ENCODE measurements around the gene NOL8.
A peak's percentile ranks its signal among the peaks of the same experiment; 100 is the strongest.

NOL8 gene

GRCh38 chr9:92295240-92295790 lies 29.8 kb downstream of the NOL8 start:
- Histone ChIP-seq H3K4me3 (ENCODE audit: low read length) (peak overlapping the region; percentile 99), H3K9me3 (ENCODE audit: insufficient read depth, low read length) (no peaks in the 10 kb centered on the region), H2AFZ (ENCODE audit: low read depth, low read length) (no peak overlapping the region), H4K20me1 (ENCODE audit: insufficient read depth, low read length) (peaks cover 17% of the 10 kb centered on the region), H3K27ac (ENCODE audit: low read length) (no peak overlapping the region), H3K27me3 (ENCODE audit: low read depth, low read length) (no peaks in the 10 kb centered on the region), H3K4me2 (ENCODE audit: low read length) (peak overlapping the region; percentile 94), H3K79me2 (ENCODE audit: low read length) (peaks cover 51% of the 10 kb centered on the region), H3K36me3 (replicated peaks; ENCODE audit: low read depth, low read length) (peaks cover 45% of the 10 kb centered on the region), H3K9ac (ENCODE audit: low read length) (no peak overlapping the region), H3K4me1 (ENCODE audit: low read length) (peaks cover 34% of the 10 kb centered on the region)
- no peak for TF ChIP-seq CTCF (IDR thresholded peaks at IDR 0.05; ENCODE audit: low read depth, low read length)
- no peak for TF ChIP-seq EZH2phosphoT487 (IDR thresholded peaks at IDR 0.05; ENCODE audit: low read depth)

GRCh38 chr9:92294297-92294676 lies 30.9 kb downstream of the NOL8 start:
- Histone ChIP-seq H3K9ac (ENCODE audit: low read length) (peak overlapping the region; percentile 77), H2AFZ (ENCODE audit: low read depth, low read length) (peak overlapping the region; percentile 58), H3K36me3 (replicated peaks; ENCODE audit: low read depth, low read length) (peaks cover 50% of the 10 kb centered on the region), H3K4me1 (ENCODE audit: low read length) (peaks cover 39% of the 10 kb centered on the region), H3K27me3 (ENCODE audit: low read depth, low read length) (no peaks in the 10 kb centered on the region), H3K4me2 (ENCODE audit: low read length) (peak overlapping the region; percentile 94), H4K20me1 (ENCODE audit: insufficient read depth, low read length) (peaks cover 26% of the 10 kb centered on the region), H3K27ac (ENCODE audit: low read length) (peak overlapping the region; percentile 80), H3K79me2 (ENCODE audit: low read length) (peaks cover 61% of the 10 kb centered on the region), H3K9me3 (ENCODE audit: insufficient read depth, low read length) (no peaks in the 10 kb centered on the region), H3K4me3 (ENCODE audit: low read length) (peak overlapping the region; percentile 99)
- TF ChIP-seq CTCF (IDR thresholded peaks at IDR 0.05; ENCODE audit: low read depth, low read length) (no peak), EZH2phosphoT487 (IDR thresholded peaks at IDR 0.05; ENCODE audit: low read depth) (no peak)

- peaks cover 49% of the 10 kb centered on the region for H3K36me3 ChIP-seq (replicated peaks; ENCODE audit: low read depth, low read length)
These were observed 31.5 kb downstream of the NOL8 start, which contains the start of gene IARS1 for GRCh38 chr9:92293452-92294296. TSS of gene IARS1 (minus strand) at chr9:92293697. CDS start at chr9:92289419, 4,278 bp downstream.

More at GRCh38 chr9:92293452-92294296, 31.5 kb downstream of the NOL8 start, which contains the start of gene IARS1:
- peaks cover 39% of the 10 kb centered on the region for H3K4me1 ChIP-seq (ENCODE audit: low read length)
- peaks cover 67% of the 10 kb centered on the region for H3K79me2 ChIP-seq (ENCODE audit: low read length)
- peak within 1 kb of the TSS; percentile 85 for H2AFZ ChIP-seq (ENCODE audit: low read depth, low read length)
- H3K9ac ChIP-seq (ENCODE audit: low read length) = peak within 1 kb of the TSS; percentile 97
- peak within 1 kb of the TSS; percentile 80 for H3K27ac ChIP-seq (ENCODE audit: low read length)
- no peaks in the 10 kb centered on the region for H3K9me3 ChIP-seq (ENCODE audit: insufficient read depth, low read length)
- H3K27me3 ChIP-seq (ENCODE audit: low read depth, low read length) = no peaks in the 10 kb centered on the region
- H4K20me1 ChIP-seq (ENCODE audit: insufficient read depth, low read length) = peaks cover 26% of the 10 kb centered on the region
- H3K4me3 ChIP-seq (ENCODE audit: low read length) = peak within 1 kb of the TSS; percentile 99
- peak; percentile 42 for TF ChIP-seq CTCF (IDR thresholded peaks at IDR 0.05; ENCODE audit: low read depth, low read length)
- no peak for TF ChIP-seq EZH2phosphoT487 (IDR thresholded peaks at IDR 0.05; ENCODE audit: low read depth)
- peak within 1 kb of the TSS; percentile 94 for H3K4me2 ChIP-seq (ENCODE audit: low read length)
